Neuronal stem cell (in vitro differentiated cells): ENCODE measurements around the gene CEMIP2.

Source experiments
- DNase-seq: peaks from one replicate; pipeline ENCODE4 v3.0.0-alpha.2; 2013; ENCODE audit warnings: low spot score
- H2AFZ ChIP-seq: one replicate; pipeline ENCODE4 v1.6.1; 2013; ENCODE audit warnings: mild to moderate bottlenecking, low read length, inconsistent platforms
- H2AK5ac ChIP-seq: 2 replicates; pipeline ENCODE4 v1.6.1; 2013; ENCODE audit warnings: low read depth, mild to moderate bottlenecking, inconsistent platforms, low read length, moderate library complexity, mixed read lengths
- H2BK120ac ChIP-seq: 2 replicates; pipeline ENCODE4 v1.6.1; 2013; ENCODE audit warnings: low read depth, mild to moderate bottlenecking, inconsistent platforms, low read length, moderate library complexity, mixed read lengths
- H2BK12ac ChIP-seq: one replicate; pipeline ENCODE4 v1.6.1; 2013; ENCODE audit warnings: low read length, inconsistent platforms
- H2BK15ac ChIP-seq: 2 replicates; pipeline ENCODE4 v1.6.1; 2013; ENCODE audit warnings: mild to moderate bottlenecking, low read length, inconsistent platforms, mixed read lengths
- H2BK5ac ChIP-seq: one replicate; pipeline ENCODE4 v1.6.1; 2013; ENCODE audit warnings: inconsistent platforms, mild to moderate bottlenecking, low read length, moderate library complexity
- H3K14ac ChIP-seq: one replicate; pipeline ENCODE4 v1.6.1; 2013; ENCODE audit warnings: low read length, inconsistent platforms
- H3K18ac ChIP-seq: 2 replicates; pipeline ENCODE4 v1.6.1; 2013; ENCODE audit warnings: low read length, inconsistent platforms
- H3K23ac ChIP-seq: 2 replicates; pipeline ENCODE4 v1.6.1; 2013; ENCODE audit warnings: low read depth, mild to moderate bottlenecking, mixed read lengths, low read length, inconsistent platforms; ENCODE audit not compliant: poor library complexity
- H3K27ac ChIP-seq: replicated peaks from 3 replicates; pipeline ENCODE4 v1.5.1; 2013; ENCODE audit warnings: low read length, inconsistent platforms
- H3K27me3 ChIP-seq, 3 experiments: 2 replicates each; pipeline ENCODE4 v1.6.1; 2013; ENCODE audit warnings: low read length in 3 of 3, mild to moderate bottlenecking in 2 of 3, inconsistent platforms in 1 of 3, low read depth in 1 of 3, mixed read lengths in 1 of 3, moderate library complexity in 1 of 3; ENCODE audit not compliant: control insufficient read depth in 3 of 3, insufficient read depth in 3 of 3
- H3K36me3 ChIP-seq, 2 donors: replicated peaks in 1 of 2; 2 replicates each; pipeline ENCODE4 v1.6.1; 2013; ENCODE audit warnings: low read length in 2 of 2; ENCODE audit not compliant: control insufficient read depth in 2 of 2, insufficient read depth in 2 of 2
- H3K4ac ChIP-seq: 2 replicates; pipeline ENCODE4 v1.6.1; 2013; ENCODE audit warnings: inconsistent platforms, mild to moderate bottlenecking, low read length, moderate library complexity
- H3K4me1 ChIP-seq, 2 donors: 1 replicate in 1 of 2; 2 replicates in 1 of 2; pipeline ENCODE4 v1.6.1; 2013; ENCODE audit warnings: low read length in 2 of 2, low read depth in 1 of 2; ENCODE audit not compliant: control insufficient read depth in 2 of 2, insufficient read depth in 1 of 2
- H3K4me2 ChIP-seq: one replicate; pipeline ENCODE4 v1.6.1; 2013; ENCODE audit warnings: mild to moderate bottlenecking, low read length, inconsistent platforms; ENCODE audit not compliant: insufficient read depth, poor library complexity, severe bottlenecking
- H3K4me3 ChIP-seq, 2 donors: 2 replicates each; pipeline ENCODE4 v1.5.1; 2013; ENCODE audit warnings: low read length in 2 of 2, mild to moderate bottlenecking in 2 of 2, inconsistent platforms in 1 of 2, moderate library complexity in 1 of 2
- H3K79me1 ChIP-seq: one replicate; pipeline ENCODE4 v1.6.1; 2013; ENCODE audit warnings: low read depth, mild to moderate bottlenecking, inconsistent platforms, low read length, moderate library complexity
- H3K9ac ChIP-seq: one replicate; pipeline ENCODE4 v1.6.1; 2013; ENCODE audit warnings: mild to moderate bottlenecking, low read depth, low read length, inconsistent platforms; ENCODE audit not compliant: poor library complexity
- H3K9me3 ChIP-seq, 2 donors: replicated peaks in 1 of 2; 2 replicates each; pipeline versions ENCODE3 to v1.6.1; 2013; ENCODE audit warnings: low read length in 2 of 2, mild to moderate bottlenecking in 2 of 2, inconsistent platforms in 1 of 2, low read depth in 1 of 2, mixed read lengths in 1 of 2, moderate library complexity in 1 of 2; ENCODE audit not compliant: control insufficient read depth in 2 of 2, insufficient read depth in 1 of 2
- H4K8ac ChIP-seq: one replicate; pipeline ENCODE4 v1.6.1; 2013; ENCODE audit warnings: low read depth, mild to moderate bottlenecking, inconsistent platforms, low read length, moderate library complexity
- H4K91ac ChIP-seq: one replicate; pipeline ENCODE4 v1.6.1; 2013; ENCODE audit warnings: low read length, low read depth, mild to moderate bottlenecking, inconsistent platforms; ENCODE audit not compliant: poor library complexity
- WGBS, 2 donors: extraction: QIAGEN DNeasy Blood & Tissue Kit; methylation state at CpG; one replicate each; pipeline ENCODE4 v1.1.7; 2013; ENCODE audit warnings: missing lambda C conversion rate in 2 of 2, mixed read lengths in 1 of 2; ENCODE audit not compliant: insufficient read length in 2 of 2, insufficient replicate concordance in 1 of 2; ENCODE audit errors: extremely low coverage in 2 of 2; 5-methylcytosine and 5-hydroxymethylcytosine counted together

Gene CEMIP2

DNA sequence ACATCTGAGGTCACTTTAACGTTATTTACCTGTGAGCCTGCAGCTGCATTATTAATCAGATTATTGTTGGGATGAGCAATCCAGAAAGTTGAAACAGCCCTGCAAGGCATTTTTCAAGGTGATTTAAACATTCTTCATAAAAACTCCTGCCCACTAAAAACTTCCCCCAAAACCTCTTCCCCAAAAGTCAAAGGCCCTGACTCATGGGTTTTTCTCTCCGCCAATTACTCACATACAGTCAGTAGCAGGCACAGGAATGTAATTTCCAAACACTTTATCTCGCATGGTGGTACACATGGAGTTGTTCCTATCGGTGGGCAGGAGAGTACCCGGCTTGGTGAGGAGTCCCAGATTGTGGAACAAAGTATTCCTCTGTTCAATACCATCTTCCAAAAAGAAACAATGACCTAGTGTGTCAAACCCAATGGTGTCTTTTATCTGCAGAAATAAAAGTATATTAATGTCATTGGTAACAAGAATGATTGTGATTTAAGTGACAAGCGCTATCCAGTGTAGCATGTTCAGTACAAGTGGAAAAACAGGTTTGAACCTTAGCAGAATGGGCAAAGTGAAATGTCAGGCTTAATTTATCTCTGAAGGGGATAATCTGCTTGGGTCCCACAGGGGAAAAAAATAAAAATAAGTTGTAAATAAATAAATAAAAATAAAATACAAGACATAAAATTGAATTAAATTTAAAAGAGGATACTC, 38.3 kb downstream of the CEMIP2 start:
- Histone ChIP-seq H3K36me3 (peaks cover 36 to 99% of the 10 kb centered on the region in 2 donors), H3K4me3 (no peak overlapping the region), H3K4me2 (no peak overlapping the region), H2BK120ac (no peak overlapping the region), H2BK12ac (no peak overlapping the region), H4K91ac (no peak overlapping the region), H3K14ac (no peak overlapping the region), H3K18ac (no peak overlapping the region), H2BK15ac (no peak overlapping the region), H3K4me1 (peaks cover 0 to 2% of the 10 kb centered on the region in 2 donors), H4K8ac (no peak overlapping the region), H2BK5ac (no peak overlapping the region), H3K27me3 (no peaks in the 10 kb centered on the region), H2AK5ac (no peak overlapping the region), H3K27ac (no peak overlapping the region), H3K23ac (no peak overlapping the region), H3K4ac (no peak overlapping the region), H2AFZ (no peak overlapping the region), H3K9me3 (no peaks in the 10 kb centered on the region), H3K79me1 (peaks cover 4% of the 10 kb centered on the region), H3K9ac (no peak overlapping the region)
- WGBS, 2 donors, result no CpG with 5 or more reads among the region's 6 CpGs
- no peak for DNase-seq

GRCh38 chr9:71726723-71727122, 41.6 kb downstream of the CEMIP2 start:
- H3K36me3 ChIP-seq, result peaks cover 36 to 99% of the 10 kb centered on the region in 2 donors
- H3K23ac ChIP-seq, result no peak overlapping the region
- no peak overlapping the region for H3K4ac ChIP-seq
- H2BK120ac ChIP-seq, result no peak overlapping the region
- no peaks in the 10 kb centered on the region for H3K4me1 ChIP-seq
- no peaks in the 10 kb centered on the region for H3K9me3 ChIP-seq
- H3K18ac ChIP-seq, result no peak overlapping the region
- no peak overlapping the region for H2BK12ac ChIP-seq
- no peak overlapping the region for H3K9ac ChIP-seq
- H3K27ac ChIP-seq, result no peak overlapping the region
- H3K4me3 ChIP-seq, result no peak overlapping the region
- H3K27me3 ChIP-seq, result no peaks in the 10 kb centered on the region
- no peak overlapping the region for H3K14ac ChIP-seq
- H2AK5ac ChIP-seq, result no peak overlapping the region
- no peak overlapping the region for H2AFZ ChIP-seq
- H3K79me1 ChIP-seq, result peaks cover 1% of the 10 kb centered on the region
- no peak overlapping the region for H4K8ac ChIP-seq
- no peak overlapping the region for H2BK15ac ChIP-seq
- H2BK5ac ChIP-seq, result no peak overlapping the region
- H3K4me2 ChIP-seq, result no peak overlapping the region
- H4K91ac ChIP-seq, result no peak overlapping the region
- no peak for DNase-seq
- no CpG with 5 or more reads among the region's 3 CpGs for WGBS, 2 donors

DNA sequence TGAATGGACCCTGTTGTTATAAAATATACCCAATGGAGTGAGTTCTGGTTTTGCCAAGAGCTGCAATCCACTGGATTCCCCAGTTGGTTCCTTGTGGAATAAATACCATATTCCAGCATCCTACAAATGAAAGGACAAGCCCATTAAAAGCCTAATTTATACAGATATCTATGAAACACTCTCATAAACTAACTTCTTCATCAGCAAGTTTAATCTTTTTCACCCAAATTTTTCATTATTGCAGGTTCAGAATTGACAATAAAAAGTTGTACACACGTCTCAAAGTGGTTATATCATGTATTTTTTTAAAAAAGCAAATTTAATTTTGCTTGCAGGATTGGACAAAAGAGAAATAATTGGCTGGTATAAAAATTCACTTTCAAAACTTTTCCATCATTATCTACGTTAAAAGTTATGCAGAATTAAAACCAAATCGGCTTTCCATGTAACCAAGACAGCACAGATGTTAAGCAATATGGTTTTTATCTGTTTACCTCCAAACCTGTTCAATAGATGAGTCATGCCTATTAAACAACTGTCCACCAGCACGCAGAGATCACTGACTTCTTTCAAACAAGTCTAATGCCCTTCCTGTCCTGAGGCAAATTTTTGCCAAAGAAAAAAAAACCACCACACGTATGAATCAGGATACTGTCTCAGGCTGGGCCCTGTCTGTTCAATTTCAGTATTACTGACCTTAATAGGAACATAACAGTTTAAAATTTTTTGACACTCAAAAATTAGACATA, 42.5 kb downstream of the CEMIP2 start:
- H2AFZ ChIP-seq, result no peak overlapping the region
- no peak overlapping the region for H3K18ac ChIP-seq
- no peak overlapping the region for H3K4me3 ChIP-seq
- H2AK5ac ChIP-seq, result no peak overlapping the region
- DNase-seq, result no peak
- no peak overlapping the region for H2BK15ac ChIP-seq
- no peaks in the 10 kb centered on the region for H3K9me3 ChIP-seq
- WGBS, 2 donors, result no CpG with 5 or more reads among the region's 5 CpGs
- H3K23ac ChIP-seq, result no peak overlapping the region
- no peak overlapping the region for H2BK12ac ChIP-seq
- no peak overlapping the region for H4K91ac ChIP-seq
- peaks cover 1% of the 10 kb centered on the region for H3K79me1 ChIP-seq
- H3K14ac ChIP-seq, result no peak overlapping the region
- H3K27me3 ChIP-seq, result no peaks in the 10 kb centered on the region
- no peak overlapping the region for H3K9ac ChIP-seq
- H4K8ac ChIP-seq, result no peak overlapping the region
- H3K4me1 ChIP-seq, result no peaks in the 10 kb centered on the region
- H3K27ac ChIP-seq, result no peak overlapping the region
- H3K4ac ChIP-seq, result no peak overlapping the region
- no peak overlapping the region for H2BK120ac ChIP-seq
- H3K4me2 ChIP-seq, result no peak overlapping the region
- H3K36me3 ChIP-seq, result peaks cover 34 to 99% of the 10 kb centered on the region in 2 donors
- H2BK5ac ChIP-seq, result no peak overlapping the region

GRCh38 chr9:71721855-71722254, 46.5 kb downstream of the CEMIP2 start:
- Histone ChIP-seq H3K4me3 (no peak overlapping the region), H2AK5ac (no peak overlapping the region), H4K8ac (no peak overlapping the region), H3K23ac (no peak overlapping the region), H3K18ac (no peak overlapping the region), H4K91ac (no peak overlapping the region), H2BK5ac (no peak overlapping the region), H3K14ac (no peak overlapping the region), H2AFZ (no peak overlapping the region), H2BK120ac (no peak overlapping the region), H2BK15ac (no peak overlapping the region), H3K27ac (no peak overlapping the region), H3K36me3 (peaks cover 23 to 100% of the 10 kb centered on the region in 2 donors), H3K9me3 (no peaks in the 10 kb centered on the region), H3K4me2 (no peak overlapping the region), H3K79me1 (peaks cover 1% of the 10 kb centered on the region), H2BK12ac (no peak overlapping the region), H3K9ac (no peak overlapping the region), H3K4ac (no peak overlapping the region), H3K4me1 (no peaks in the 10 kb centered on the region), H3K27me3 (no peaks in the 10 kb centered on the region)
- DNase-seq, result no peak
